Activated naive CD4-positive, alpha-beta T cell (primary cell): ENCODE data around the gene AASDHPPT.
A peak's percentile ranks its signal among the peaks of the same experiment; 100 is the strongest.

Source experiments
- DNase-seq, 4 experiments: peaks; one replicate each; lab custom pipeline; 2025; lab: John Stamatoyannopoulos, UW

Gene AASDHPPT

GRCh38 chr11:106086850-106087249, 9.4 kb downstream of the AASDHPPT start:
- DNase-seq = no peak

- peak in 3 of 4 experiments; percentile 4 to 11 (median 9) for DNase-seq
Observed at GRCh38 chr11:106087815-106088435, 10.5 kb downstream of the AASDHPPT start.

GRCh38 chr11:106088896-106089295, 11.4 kb downstream of the AASDHPPT start:
- DNase-seq = no peak

DNA sequence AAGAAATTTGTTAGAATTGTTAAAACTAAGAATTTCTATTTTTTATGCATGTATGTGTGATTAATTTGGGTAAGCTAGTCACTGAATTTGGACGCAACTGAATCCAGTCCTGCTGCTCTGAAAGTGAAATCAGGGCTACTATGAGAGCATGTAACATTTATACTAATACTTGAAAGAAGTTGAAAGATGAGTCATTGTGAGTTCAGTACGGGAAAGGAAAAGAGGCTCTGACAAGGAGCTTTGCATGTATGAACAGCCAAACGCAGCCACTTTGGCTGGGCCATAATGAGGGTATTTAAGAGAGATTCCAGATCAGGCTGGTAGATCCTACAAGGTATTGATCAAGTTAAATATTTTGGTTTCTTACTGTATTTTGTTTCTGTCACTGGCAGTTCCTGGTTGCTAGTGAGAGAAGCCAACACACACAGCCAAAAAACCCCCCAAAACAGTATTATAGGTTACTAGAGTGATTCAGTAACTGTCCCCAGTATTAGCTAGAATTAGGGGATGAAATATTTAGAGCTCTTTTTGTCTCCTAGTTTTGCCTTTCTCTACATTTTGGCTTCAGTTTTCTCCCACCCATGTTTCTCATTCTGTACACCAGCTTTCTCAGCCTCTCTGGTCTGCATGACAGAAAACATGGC, 14.1 kb downstream of the AASDHPPT start:
- no peak for DNase-seq

DNA sequence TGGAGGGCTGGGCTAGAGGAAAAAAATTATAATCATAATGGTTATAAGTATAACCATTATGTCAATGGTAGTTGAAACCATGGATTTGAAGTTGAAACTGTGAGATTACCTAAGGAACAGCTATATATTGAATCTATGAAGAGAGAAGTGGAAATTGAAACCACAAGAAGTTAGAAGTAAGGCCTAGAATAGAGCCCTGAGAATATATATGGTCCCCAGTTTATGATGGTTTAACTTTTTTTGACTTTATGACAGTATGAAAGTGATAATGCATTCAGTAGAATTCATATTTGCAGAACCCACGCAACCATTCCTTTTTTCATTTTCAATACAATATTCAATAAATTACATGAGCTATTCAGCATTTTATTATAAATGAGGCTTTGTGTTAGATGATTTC, 15.0 kb downstream of the AASDHPPT start:
- DNase-seq = no peak

DNA sequence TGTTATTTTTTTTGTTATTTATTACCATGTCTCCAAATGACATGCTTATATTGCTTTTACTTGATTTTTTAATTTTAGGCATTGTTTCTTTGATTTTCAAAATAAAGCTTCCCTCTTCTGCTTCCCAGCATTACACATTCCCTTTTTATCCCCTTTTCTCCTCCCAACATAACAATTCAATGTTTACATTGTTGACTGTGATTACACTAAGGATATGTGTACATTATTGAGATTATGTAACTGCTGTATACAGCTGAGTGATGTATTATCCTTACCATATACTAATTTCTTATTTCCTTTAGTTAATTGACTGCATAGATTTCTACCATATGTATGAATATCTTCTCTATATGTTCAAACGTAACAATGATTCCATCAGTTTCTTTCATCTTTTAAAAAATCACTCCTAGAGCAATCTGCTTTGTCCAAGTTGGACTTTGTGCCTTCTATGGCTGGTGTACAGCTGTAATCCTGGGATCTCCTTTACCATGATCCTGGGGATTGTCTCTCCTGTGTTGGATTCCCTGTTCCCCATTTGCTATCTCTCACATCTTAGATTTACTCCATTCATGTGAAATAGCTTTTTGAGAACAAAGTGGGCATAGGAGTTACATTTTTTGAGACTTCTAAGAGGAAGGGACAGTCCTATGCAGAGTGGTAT, 21.6 kb downstream of the AASDHPPT start:
- DNase-seq = no peak

DNA sequence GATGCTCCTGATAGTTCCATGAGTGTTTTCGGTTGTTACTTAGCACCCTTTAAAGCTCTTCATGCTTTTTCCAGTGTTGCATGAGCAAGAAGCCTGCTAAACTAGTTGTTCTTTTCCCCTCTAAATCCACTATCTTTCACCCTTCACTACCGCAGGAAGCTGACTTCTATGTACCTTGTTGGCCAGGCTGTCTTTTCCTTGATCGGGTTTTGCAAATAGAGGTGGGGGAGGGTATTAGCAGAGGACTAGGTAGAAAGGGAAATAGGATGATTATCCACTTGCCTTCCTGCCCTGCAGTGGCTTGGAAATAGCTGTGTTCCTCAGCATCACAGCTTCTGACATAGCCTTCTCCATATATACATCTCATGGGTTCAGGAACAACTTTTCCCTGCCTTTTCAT, 23.9 kb downstream of the AASDHPPT start:
- no peak for DNase-seq

- DNase-seq = no peak
Observed at GRCh38 chr11:106101819-106102218, 24.4 kb downstream of the AASDHPPT start.

GRCh38 chr11:106105986-106106385, 28.5 kb downstream of the AASDHPPT start:
- DNase-seq = no peak

GRCh38 chr11:106121570-106122320, 44.3 kb downstream of the AASDHPPT start:
- DNase-seq = no peak

DNA sequence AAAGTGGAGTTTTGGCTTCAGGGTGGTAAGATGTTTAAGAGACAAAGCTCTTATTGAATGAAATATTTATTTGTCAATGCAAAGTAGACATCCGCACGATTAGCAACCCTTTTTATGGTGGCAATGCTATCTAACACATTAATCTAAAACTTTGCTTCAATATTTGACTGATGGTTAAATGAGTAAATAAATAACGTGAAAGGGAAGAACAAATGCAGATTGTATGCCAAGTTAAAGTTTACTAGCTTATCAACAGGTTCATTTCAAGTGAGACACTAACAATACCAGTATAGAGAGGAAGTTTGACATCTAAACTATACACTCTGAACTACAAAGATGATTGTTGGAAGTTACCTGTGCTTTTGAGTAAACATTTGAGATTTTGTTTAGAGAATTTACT, 50.1 kb downstream of the AASDHPPT start:
- no peak for DNase-seq

GRCh38 chr11:106128740-106129139, 51.3 kb downstream of the AASDHPPT start:
- no peak for DNase-seq

DNA sequence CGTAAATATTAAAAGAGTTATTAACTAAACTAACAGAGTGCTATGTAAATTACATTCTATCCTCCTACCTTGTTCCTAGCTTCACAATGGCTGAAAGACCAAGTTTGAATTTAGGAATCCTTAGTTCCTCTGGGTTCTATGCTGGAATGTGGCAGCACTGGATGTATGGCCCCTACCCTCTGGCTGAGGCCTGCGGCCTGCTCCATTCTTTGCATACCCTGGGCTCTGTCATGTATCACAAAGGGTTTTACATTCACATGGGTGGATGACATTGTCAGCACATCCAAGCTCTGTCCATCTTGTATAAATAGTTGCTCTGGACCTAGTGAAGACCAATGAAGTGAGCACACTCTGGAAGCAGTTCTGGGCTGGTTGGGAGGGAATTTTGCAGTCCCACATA, 54.5 kb downstream of the AASDHPPT start:
- DNase-seq = no peak

DNA sequence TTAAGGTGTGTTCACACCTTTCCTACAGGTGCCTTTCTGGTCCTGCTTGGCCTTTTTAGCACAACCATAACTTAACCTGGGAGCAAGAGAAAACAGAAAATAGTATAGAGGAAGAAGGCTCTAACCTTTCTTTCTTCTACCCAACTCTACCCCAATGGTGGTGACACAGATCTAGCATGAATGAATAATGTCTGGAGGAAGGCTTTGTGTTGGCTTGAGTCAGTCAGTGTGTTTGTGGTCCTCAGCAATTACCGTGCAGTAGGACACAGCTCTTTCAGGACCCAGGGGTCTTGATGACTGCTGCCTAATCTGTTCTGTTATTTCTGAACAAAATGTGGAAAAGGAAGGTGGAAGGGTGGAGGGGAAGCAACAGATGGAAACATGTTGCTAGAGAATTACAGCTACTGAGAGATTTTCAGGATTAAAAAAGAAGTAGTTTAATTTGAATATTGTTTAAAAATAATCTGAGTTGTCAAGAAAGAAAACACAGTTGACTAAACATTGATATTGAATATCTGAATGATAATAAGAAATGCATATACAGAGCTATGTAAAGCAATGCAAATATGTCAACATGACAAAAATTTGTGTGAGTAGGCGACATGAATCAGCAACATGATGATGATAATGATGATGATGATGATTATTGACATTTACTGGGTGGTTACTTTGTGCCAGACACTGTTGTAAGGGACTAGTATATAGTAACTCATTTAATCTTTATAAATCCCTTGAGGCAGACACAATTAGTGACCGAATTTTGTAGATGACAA, 55.3 kb downstream of the AASDHPPT start:
- DNase-seq = no peak

- DNase-seq = no peak
Observed at GRCh38 chr11:106133529-106133928, 56.1 kb downstream of the AASDHPPT start.

DNA sequence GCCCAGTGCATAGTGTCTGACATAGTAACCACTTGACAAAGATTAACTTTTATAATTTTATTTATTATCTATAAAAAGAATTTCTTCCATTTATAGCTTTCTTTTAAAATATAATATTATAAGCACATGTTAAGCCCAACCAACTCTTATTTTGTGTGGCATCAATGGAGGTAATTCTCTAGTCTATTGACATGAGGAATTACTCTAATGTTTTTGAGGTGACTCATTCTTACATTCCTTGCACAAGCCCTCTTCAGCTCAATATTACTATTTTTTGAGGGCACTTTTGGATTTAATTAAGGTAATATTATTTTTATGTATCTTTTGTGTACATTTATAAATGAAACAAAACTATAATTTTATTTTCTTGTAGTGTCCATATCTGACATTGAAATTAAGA, 59.6 kb downstream of the AASDHPPT start:
- no peak for DNase-seq

- DNase-seq = no peak
Observed at GRCh38 chr11:106137758-106138157, 60.3 kb downstream of the AASDHPPT start.
